ENCODE measurements around the gene RAPGEF5. TPM values are rescaled to one million over a fixed set of nuclear protein-coding genes. Genes with fewer than 3 reads are reported as not detected.

Gene RAPGEF5
- total and polyA plus RNA-seq, 4 donors = 7.1 to 54.8 (median 13.0) TPM

DNA sequence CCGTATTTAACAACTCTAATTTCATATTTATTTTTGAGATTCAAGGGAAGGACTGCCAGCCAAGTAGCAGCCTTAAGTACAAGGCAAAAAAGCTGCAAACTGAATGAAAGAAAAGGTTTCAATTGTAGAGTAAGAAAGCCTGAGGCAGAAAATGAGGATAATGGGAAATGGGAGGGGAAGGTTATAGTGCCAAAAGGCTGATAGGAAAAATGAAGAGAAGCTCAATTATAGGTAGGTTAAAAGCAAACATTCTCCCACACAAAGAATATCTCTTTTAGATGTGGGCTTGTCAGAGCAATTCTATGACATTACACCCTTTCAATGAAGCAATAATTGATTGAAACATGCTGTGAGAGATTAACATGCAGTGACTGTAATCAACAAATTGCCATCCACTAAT is 175.3 kb downstream of the RAPGEF5 start:
- Histone ChIP-seq H3K27me3 (ENCODE audit: control insufficient read depth in 4 of 4, insufficient read depth in 4 of 4, low read length in 3 of 4) (no peaks in the 10 kb centered on the region), H3K9ac (ENCODE audit: low read depth in 1 of 2, low read length in 2 of 2) (no peak overlapping the region), H3K4me3 (ENCODE audit: low read depth in 1 of 3, low read length in 3 of 3) (no peak overlapping the region), H3K36me3 (ENCODE audit: control insufficient read depth in 4 of 4, insufficient read depth in 3 of 4, low read depth in 1 of 4, low read length in 3 of 4) (peaks cover 0 to 9% (median 2%) of the 10 kb centered on the region in 4 donors), H3K4me1 (ENCODE audit: control insufficient read depth in 4 of 4, insufficient read depth in 4 of 4, low read length in 3 of 4) (no peaks in the 10 kb centered on the region), H3K27ac (ENCODE audit: low read depth in 1 of 2, low read length in 2 of 2) (no peak overlapping the region), H3K9me3 (ENCODE audit: control insufficient read depth in 4 of 4, low read length in 3 of 4) (peaks cover 0 to 2% (median 0%) of the 10 kb centered on the region in 4 donors)
- TF ChIP-seq JUND (IDR thresholded peaks at IDR 0.05) (no peak), RAD21 (IDR thresholded peaks at IDR 0.05) (no peak), YY1 (IDR thresholded peaks at IDR 0.05) (no peak), NR2F2 (IDR thresholded peaks at IDR 0.05) (no peak), HNF4G (IDR thresholded peaks at IDR 0.05) (no peak)
- TF ChIP-seq, protein P1, sequence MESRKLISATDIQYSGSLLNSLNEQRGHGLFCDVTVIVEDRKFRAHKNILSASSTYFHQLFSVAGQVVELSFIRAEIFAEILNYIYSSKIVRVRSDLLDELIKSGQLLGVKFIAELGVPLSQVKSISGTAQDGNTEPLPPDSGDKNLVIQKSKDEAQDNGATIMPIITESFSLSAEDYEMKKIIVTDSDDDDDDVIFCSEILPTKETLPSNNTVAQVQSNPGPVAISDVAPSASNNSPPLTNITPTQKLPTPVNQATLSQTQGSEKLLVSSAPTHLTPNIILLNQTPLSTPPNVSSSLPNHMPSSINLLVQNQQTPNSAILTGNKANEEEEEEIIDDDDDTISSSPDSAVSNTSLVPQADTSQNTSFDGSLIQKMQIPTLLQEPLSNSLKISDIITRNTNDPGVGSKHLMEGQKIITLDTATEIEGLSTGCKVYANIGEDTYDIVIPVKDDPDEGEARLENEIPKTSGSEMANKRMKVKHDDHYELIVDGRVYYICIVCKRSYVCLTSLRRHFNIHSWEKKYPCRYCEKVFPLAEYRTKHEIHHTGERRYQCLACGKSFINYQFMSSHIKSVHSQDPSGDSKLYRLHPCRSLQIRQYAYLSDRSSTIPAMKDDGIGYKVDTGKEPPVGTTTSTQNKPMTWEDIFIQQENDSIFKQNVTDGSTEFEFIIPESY (IDR thresholded peaks at IDR 0.05) = no peak
- TF ChIP-seq, protein P2, sequence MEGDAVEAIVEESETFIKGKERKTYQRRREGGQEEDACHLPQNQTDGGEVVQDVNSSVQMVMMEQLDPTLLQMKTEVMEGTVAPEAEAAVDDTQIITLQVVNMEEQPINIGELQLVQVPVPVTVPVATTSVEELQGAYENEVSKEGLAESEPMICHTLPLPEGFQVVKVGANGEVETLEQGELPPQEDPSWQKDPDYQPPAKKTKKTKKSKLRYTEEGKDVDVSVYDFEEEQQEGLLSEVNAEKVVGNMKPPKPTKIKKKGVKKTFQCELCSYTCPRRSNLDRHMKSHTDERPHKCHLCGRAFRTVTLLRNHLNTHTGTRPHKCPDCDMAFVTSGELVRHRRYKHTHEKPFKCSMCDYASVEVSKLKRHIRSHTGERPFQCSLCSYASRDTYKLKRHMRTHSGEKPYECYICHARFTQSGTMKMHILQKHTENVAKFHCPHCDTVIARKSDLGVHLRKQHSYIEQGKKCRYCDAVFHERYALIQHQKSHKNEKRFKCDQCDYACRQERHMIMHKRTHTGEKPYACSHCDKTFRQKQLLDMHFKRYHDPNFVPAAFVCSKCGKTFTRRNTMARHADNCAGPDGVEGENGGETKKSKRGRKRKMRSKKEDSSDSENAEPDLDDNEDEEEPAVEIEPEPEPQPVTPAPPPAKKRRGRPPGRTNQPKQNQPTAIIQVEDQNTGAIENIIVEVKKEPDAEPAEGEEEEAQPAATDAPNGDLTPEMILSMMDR (IDR thresholded peaks at IDR 0.05; ENCODE audit: low read depth, low read length, missing input control) = no peak
- TF ChIP-seq, protein P3, sequence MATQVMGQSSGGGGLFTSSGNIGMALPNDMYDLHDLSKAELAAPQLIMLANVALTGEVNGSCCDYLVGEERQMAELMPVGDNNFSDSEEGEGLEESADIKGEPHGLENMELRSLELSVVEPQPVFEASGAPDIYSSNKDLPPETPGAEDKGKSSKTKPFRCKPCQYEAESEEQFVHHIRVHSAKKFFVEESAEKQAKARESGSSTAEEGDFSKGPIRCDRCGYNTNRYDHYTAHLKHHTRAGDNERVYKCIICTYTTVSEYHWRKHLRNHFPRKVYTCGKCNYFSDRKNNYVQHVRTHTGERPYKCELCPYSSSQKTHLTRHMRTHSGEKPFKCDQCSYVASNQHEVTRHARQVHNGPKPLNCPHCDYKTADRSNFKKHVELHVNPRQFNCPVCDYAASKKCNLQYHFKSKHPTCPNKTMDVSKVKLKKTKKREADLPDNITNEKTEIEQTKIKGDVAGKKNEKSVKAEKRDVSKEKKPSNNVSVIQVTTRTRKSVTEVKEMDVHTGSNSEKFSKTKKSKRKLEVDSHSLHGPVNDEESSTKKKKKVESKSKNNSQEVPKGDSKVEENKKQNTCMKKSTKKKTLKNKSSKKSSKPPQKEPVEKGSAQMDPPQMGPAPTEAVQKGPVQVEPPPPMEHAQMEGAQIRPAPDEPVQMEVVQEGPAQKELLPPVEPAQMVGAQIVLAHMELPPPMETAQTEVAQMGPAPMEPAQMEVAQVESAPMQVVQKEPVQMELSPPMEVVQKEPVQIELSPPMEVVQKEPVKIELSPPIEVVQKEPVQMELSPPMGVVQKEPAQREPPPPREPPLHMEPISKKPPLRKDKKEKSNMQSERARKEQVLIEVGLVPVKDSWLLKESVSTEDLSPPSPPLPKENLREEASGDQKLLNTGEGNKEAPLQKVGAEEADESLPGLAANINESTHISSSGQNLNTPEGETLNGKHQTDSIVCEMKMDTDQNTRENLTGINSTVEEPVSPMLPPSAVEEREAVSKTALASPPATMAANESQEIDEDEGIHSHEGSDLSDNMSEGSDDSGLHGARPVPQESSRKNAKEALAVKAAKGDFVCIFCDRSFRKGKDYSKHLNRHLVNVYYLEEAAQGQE (IDR thresholded peaks at IDR 0.05) = no peak
- no peak for DNase-seq (ENCODE audit: low spot score)
- 91% methylated on average over 1 of the region's 1 CpG for WGBS

DNA sequence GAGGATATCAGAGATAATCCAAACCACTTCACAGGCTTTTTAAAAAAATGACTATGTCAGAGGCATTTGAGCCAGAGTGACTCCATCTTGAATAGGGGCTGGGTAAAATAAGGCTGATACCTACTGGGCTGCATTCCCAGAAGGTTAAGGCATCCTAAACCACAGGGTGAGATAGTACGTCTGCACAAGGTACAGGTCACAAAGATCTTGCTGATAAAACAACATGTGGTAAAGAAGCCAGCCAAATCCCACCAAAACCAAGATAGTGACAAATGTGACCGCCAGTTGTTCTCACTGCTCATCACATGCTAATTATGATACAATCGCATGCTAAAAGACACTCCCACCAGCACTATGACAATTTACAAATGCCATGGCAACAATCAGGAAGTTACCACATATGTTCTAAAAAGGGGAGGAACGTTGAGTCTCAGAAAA is 177.5 kb downstream of the RAPGEF5 start:
- Histone ChIP-seq H3K27ac (ENCODE audit: low read depth in 1 of 2, low read length in 2 of 2) (no peak overlapping the region), H3K4me1 (ENCODE audit: control insufficient read depth in 4 of 4, insufficient read depth in 4 of 4, low read length in 3 of 4) (no peaks in the 10 kb centered on the region), H3K36me3 (ENCODE audit: control insufficient read depth in 4 of 4, insufficient read depth in 3 of 4, low read depth in 1 of 4, low read length in 3 of 4) (peaks cover 0 to 9% (median 3%) of the 10 kb centered on the region in 4 donors), H3K27me3 (ENCODE audit: control insufficient read depth in 4 of 4, insufficient read depth in 4 of 4, low read length in 3 of 4) (no peaks in the 10 kb centered on the region), H3K9ac (ENCODE audit: low read depth in 1 of 2, low read length in 2 of 2) (no peak overlapping the region), H3K4me3 (ENCODE audit: low read depth in 1 of 3, low read length in 3 of 3) (no peak overlapping the region), H3K9me3 (ENCODE audit: control insufficient read depth in 4 of 4, low read length in 3 of 4) (peaks cover 0 to 2% (median 0%) of the 10 kb centered on the region in 4 donors)
- WGBS = 85% methylated on average over 4 of the region's 4 CpGs
- no peak for DNase-seq (ENCODE audit: low spot score)
- no peak for TF ChIP-seq NR2F2 (IDR thresholded peaks at IDR 0.05)
- TF ChIP-seq RAD21 (IDR thresholded peaks at IDR 0.05) = no peak
- TF ChIP-seq, protein P2 (IDR thresholded peaks at IDR 0.05; ENCODE audit: low read depth, low read length, missing input control) = no peak
- no peak for TF ChIP-seq GABPA (IDR thresholded peaks at IDR 0.05 in 1 of 2, conservative IDR thresholded peaks at IDR 0.05 in 1 of 2)
- TF ChIP-seq, protein P4, sequence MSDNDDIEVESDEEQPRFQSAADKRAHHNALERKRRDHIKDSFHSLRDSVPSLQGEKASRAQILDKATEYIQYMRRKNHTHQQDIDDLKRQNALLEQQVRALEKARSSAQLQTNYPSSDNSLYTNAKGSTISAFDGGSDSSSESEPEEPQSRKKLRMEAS (IDR thresholded peaks at IDR 0.05) = no peak
- no peak for TF ChIP-seq FOXA1 (IDR thresholded peaks at IDR 0.05)
- no peak for TF ChIP-seq HNF4A (conservative IDR thresholded peaks at IDR 0.05)
- TF ChIP-seq FOXA2 (IDR thresholded peaks at IDR 0.05) = no peak
- TF ChIP-seq, protein P5, sequence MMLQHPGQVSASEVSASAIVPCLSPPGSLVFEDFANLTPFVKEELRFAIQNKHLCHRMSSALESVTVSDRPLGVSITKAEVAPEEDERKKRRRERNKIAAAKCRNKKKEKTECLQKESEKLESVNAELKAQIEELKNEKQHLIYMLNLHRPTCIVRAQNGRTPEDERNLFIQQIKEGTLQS (IDR thresholded peaks at IDR 0.05) = no peak
